Measurements from ENCODE around the gene AGK. TPM values are rescaled to one million over a fixed set of nuclear protein-coding genes. Genes with fewer than 3 reads are reported as not detected.
A peak's percentile ranks its signal among the peaks of the same experiment; 100 is the strongest.

The AGK gene
- polyA plus RNA-seq, 1 donor (not counting 4 experiments of a cell fraction or from before 2014, with no cell fraction given): 40.0 TPM

DNA sequence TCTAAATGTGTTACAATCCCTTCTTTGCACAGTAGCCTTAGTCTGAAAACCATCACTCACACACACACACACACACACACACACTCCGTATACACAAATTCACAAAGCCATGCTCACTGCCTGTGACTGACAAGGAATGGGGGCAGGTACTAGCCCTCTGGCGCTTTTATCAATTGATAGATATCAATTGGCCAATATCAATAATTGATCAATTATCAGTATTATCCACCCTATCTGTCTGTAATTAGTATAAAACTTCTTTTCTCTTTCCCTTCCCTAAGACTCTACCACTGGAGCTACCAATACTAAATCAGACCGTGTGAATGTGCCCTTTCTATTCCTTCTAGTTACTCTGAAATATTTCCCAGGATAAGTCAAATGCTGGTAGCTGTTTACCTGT is 148.7 kb downstream of the AGK start:
- H3K36me3 ChIP-seq (ENCODE audit: control insufficient read depth in 2 of 2, extremely low read depth in 1 of 2, insufficient read depth in 2 of 2, low read length in 2 of 2): no peaks in the 10 kb centered on the region
- H3K27me3 ChIP-seq (ENCODE audit: control insufficient read depth, extremely low read depth, insufficient read depth, low read length): no peaks in the 10 kb centered on the region
- H3K9ac ChIP-seq (ENCODE audit: control insufficient read depth, extremely low read depth, insufficient read depth, low read length): no peak overlapping the region
- H3K9me1 ChIP-seq (ENCODE audit: control insufficient read depth, extremely low read depth, insufficient read depth, low read length): no peaks in the 10 kb centered on the region
- no peak for DNase-seq (ENCODE audit: low read depth, low spot score)
- H3K4me3 ChIP-seq (ENCODE audit: control insufficient read depth in 2 of 3, extremely low read depth in 1 of 3, insufficient read depth in 2 of 3, low read depth in 1 of 3, low read length in 3 of 3): no peak overlapping the region
- peaks cover 10% of the 10 kb centered on the region for H3K4me1 ChIP-seq (ENCODE audit: control insufficient read depth, extremely low read depth, insufficient read depth, low read length)
- no peaks in the 10 kb centered on the region for H3K9me3 ChIP-seq (ENCODE audit: control insufficient read depth, low read depth, low read length)
- no peak overlapping the region for H3K27ac ChIP-seq (ENCODE audit: control insufficient read depth, insufficient read depth, low read length)
- TF ChIP-seq EZH2 (IDR thresholded peaks at IDR 0.05; ENCODE audit: low read length): no peak
- TF ChIP-seq, protein P1, sequence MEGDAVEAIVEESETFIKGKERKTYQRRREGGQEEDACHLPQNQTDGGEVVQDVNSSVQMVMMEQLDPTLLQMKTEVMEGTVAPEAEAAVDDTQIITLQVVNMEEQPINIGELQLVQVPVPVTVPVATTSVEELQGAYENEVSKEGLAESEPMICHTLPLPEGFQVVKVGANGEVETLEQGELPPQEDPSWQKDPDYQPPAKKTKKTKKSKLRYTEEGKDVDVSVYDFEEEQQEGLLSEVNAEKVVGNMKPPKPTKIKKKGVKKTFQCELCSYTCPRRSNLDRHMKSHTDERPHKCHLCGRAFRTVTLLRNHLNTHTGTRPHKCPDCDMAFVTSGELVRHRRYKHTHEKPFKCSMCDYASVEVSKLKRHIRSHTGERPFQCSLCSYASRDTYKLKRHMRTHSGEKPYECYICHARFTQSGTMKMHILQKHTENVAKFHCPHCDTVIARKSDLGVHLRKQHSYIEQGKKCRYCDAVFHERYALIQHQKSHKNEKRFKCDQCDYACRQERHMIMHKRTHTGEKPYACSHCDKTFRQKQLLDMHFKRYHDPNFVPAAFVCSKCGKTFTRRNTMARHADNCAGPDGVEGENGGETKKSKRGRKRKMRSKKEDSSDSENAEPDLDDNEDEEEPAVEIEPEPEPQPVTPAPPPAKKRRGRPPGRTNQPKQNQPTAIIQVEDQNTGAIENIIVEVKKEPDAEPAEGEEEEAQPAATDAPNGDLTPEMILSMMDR (optimal IDR thresholded peaks at IDR 0.05 in 1 of 3, IDR thresholded peaks at IDR 0.05 in 1 of 3, conservative IDR thresholded peaks at IDR 0.05 in 1 of 3; ENCODE audit: extremely low read depth in 1 of 3, insufficient read depth in 2 of 3, low read length in 3 of 3): no peak
- H4K20me1 ChIP-seq (ENCODE audit: control insufficient read depth, extremely low read depth, insufficient read depth, low read length): no peaks in the 10 kb centered on the region
- H3K79me2 ChIP-seq (ENCODE audit: control insufficient read depth, insufficient read depth, low read length): no peaks in the 10 kb centered on the region
- H3K4me2 ChIP-seq (ENCODE audit: control insufficient read depth, extremely low read depth, insufficient read depth, low read depth, low read length): no peak overlapping the region
- dilution Hi-C loops (cut with MboI; ENCODE audit: extremely low pct_ligation_motif_present, low sequenced_read_pairs): no loop called here
- H2AFZ ChIP-seq (ENCODE audit: control insufficient read depth, low read length): no peak overlapping the region
- no peak for FAIRE-seq

DNA sequence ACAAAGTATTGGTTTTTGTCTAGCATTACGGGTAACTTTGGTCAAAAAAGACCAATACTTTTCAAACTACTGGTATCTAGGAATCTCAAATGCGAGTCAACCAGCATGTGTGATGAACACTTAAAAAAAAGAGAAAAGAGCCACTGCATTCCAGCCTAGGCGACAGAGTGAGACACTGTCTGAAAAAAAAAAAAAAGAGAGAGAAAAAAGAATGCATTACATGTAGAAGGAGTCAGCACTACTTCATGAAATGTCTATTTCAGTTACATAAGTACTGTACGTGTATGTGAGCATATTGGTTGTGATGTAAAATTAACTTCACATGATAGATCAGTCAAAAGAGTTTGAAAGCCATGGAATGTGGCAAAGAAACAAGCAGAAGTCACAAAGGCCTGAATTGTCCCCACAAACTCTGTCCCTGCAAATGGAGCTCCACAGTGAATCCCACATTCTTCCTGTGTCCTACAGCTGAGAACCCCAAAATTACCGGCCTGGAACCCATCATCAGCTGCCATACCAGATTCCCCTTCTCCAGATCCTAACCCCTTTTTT is 149.2 kb downstream of the AGK start:
- H3K4me3 ChIP-seq (ENCODE audit: control insufficient read depth in 2 of 3, extremely low read depth in 1 of 3, insufficient read depth in 2 of 3, low read depth in 1 of 3, low read length in 3 of 3): no peak overlapping the region
- no peak for FAIRE-seq
- no peak overlapping the region for H3K27ac ChIP-seq (ENCODE audit: control insufficient read depth, insufficient read depth, low read length)
- H3K9me3 ChIP-seq (ENCODE audit: control insufficient read depth, low read depth, low read length): no peaks in the 10 kb centered on the region
- peak overlapping the region; percentile 74 for H3K4me2 ChIP-seq (ENCODE audit: control insufficient read depth, extremely low read depth, insufficient read depth, low read depth, low read length)
- no peak overlapping the region for H2AFZ ChIP-seq (ENCODE audit: control insufficient read depth, low read length)
- DNase-seq (ENCODE audit: low read depth, low spot score): no peak
- H3K9ac ChIP-seq (ENCODE audit: control insufficient read depth, extremely low read depth, insufficient read depth, low read length): no peak overlapping the region
- H3K4me1 ChIP-seq (ENCODE audit: control insufficient read depth, extremely low read depth, insufficient read depth, low read length): peaks cover 10% of the 10 kb centered on the region
- H3K9me1 ChIP-seq (ENCODE audit: control insufficient read depth, extremely low read depth, insufficient read depth, low read length): no peaks in the 10 kb centered on the region
- no peak for TF ChIP-seq EZH2 (IDR thresholded peaks at IDR 0.05; ENCODE audit: low read length)
- TF ChIP-seq, protein P1 (optimal IDR thresholded peaks at IDR 0.05 in 1 of 3, IDR thresholded peaks at IDR 0.05 in 1 of 3, conservative IDR thresholded peaks at IDR 0.05 in 1 of 3; ENCODE audit: extremely low read depth in 1 of 3, insufficient read depth in 2 of 3, low read length in 3 of 3): no peak
- no peaks in the 10 kb centered on the region for H3K27me3 ChIP-seq (ENCODE audit: control insufficient read depth, extremely low read depth, insufficient read depth, low read length)
- dilution Hi-C loops (cut with MboI; ENCODE audit: extremely low pct_ligation_motif_present, low sequenced_read_pairs): no loop called here
- no peaks in the 10 kb centered on the region for H3K36me3 ChIP-seq (ENCODE audit: control insufficient read depth in 2 of 2, extremely low read depth in 1 of 2, insufficient read depth in 2 of 2, low read length in 2 of 2)
- no peaks in the 10 kb centered on the region for H4K20me1 ChIP-seq (ENCODE audit: control insufficient read depth, extremely low read depth, insufficient read depth, low read length)
- no peaks in the 10 kb centered on the region for H3K79me2 ChIP-seq (ENCODE audit: control insufficient read depth, insufficient read depth, low read length)

Measured in keratinocyte (primary cell).